ENCODE data around the gene PRRC2B.

DNA sequence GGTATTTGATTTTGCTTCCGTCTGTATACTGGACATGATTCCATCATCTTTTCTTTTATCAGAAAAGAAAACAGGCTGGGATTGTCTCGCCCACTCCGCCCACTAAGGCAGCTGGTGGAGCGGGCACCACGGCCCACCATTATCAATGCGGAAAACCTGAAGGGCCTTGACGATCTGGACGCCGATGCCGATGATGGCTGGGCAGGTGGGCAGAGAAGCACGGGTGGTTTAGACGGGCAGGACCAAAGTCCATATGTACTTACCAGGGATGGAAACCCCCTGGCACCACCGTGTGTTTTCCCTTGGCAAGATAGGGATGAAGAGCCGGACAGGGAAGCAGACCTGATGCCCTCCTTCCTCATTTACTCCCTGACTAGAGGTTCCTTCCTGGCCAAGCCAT is 53.7 kb downstream of the PRRC2B start:
- TF ChIP-seq EP300 (IDR thresholded peaks at IDR 0.05) = no peak
- TF ChIP-seq, protein P1, sequence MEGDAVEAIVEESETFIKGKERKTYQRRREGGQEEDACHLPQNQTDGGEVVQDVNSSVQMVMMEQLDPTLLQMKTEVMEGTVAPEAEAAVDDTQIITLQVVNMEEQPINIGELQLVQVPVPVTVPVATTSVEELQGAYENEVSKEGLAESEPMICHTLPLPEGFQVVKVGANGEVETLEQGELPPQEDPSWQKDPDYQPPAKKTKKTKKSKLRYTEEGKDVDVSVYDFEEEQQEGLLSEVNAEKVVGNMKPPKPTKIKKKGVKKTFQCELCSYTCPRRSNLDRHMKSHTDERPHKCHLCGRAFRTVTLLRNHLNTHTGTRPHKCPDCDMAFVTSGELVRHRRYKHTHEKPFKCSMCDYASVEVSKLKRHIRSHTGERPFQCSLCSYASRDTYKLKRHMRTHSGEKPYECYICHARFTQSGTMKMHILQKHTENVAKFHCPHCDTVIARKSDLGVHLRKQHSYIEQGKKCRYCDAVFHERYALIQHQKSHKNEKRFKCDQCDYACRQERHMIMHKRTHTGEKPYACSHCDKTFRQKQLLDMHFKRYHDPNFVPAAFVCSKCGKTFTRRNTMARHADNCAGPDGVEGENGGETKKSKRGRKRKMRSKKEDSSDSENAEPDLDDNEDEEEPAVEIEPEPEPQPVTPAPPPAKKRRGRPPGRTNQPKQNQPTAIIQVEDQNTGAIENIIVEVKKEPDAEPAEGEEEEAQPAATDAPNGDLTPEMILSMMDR (IDR thresholded peaks at IDR 0.05) = no peak
